ENCODE results near the gene DRC1. TPM values are rescaled to one million over a fixed set of nuclear protein-coding genes. Genes with fewer than 3 reads are reported as not detected.

DRC1 gene
- polyA plus RNA-seq, 1 experiment, result 0.05 TPM

- no peak overlapping the region for H3K4me3 ChIP-seq (ENCODE audit: low read depth, low read length)
- TF ChIP-seq, protein P1, sequence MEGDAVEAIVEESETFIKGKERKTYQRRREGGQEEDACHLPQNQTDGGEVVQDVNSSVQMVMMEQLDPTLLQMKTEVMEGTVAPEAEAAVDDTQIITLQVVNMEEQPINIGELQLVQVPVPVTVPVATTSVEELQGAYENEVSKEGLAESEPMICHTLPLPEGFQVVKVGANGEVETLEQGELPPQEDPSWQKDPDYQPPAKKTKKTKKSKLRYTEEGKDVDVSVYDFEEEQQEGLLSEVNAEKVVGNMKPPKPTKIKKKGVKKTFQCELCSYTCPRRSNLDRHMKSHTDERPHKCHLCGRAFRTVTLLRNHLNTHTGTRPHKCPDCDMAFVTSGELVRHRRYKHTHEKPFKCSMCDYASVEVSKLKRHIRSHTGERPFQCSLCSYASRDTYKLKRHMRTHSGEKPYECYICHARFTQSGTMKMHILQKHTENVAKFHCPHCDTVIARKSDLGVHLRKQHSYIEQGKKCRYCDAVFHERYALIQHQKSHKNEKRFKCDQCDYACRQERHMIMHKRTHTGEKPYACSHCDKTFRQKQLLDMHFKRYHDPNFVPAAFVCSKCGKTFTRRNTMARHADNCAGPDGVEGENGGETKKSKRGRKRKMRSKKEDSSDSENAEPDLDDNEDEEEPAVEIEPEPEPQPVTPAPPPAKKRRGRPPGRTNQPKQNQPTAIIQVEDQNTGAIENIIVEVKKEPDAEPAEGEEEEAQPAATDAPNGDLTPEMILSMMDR (IDR thresholded peaks at IDR 0.05; ENCODE audit: insufficient read depth, low read depth, low read length), result no peak
- no peaks in the 10 kb centered on the region for H3K36me3 ChIP-seq (ENCODE audit: control insufficient read depth, insufficient read depth, low read length)
- no peaks in the 10 kb centered on the region for H3K27me3 ChIP-seq (ENCODE audit: control insufficient read depth, insufficient read depth, low read length)
- POLR2A ChIA-PET, result no interaction called here
- DNase-seq (ENCODE audit: low read depth), result no peak
- CTCF ChIA-PET, result interaction anchor here (1.2 kb wide), 1 partner anchor 8 kb away, joined by 4 read pairs; the partner anchor contains the start of gene OTOF
These were observed 68.2 kb downstream of the DRC1 start for GRCh38 chr2:26469955-26470354.

- Histone ChIP-seq H3K4me3 (ENCODE audit: low read depth, low read length) (no peak overlapping the region), H3K27me3 (ENCODE audit: control insufficient read depth, insufficient read depth, low read length) (no peaks in the 10 kb centered on the region), H3K36me3 (ENCODE audit: control insufficient read depth, insufficient read depth, low read length) (no peaks in the 10 kb centered on the region)
- CTCF ChIA-PET, result no interaction called here
- TF ChIP-seq, protein P1 (IDR thresholded peaks at IDR 0.05; ENCODE audit: insufficient read depth, low read depth, low read length), result no peak
- DNase-seq (ENCODE audit: low read depth), result no peak
- POLR2A ChIA-PET, result no interaction called here
These were observed 69.0 kb downstream of the DRC1 start for GRCh38 chr2:26470601-26471260.

DNA sequence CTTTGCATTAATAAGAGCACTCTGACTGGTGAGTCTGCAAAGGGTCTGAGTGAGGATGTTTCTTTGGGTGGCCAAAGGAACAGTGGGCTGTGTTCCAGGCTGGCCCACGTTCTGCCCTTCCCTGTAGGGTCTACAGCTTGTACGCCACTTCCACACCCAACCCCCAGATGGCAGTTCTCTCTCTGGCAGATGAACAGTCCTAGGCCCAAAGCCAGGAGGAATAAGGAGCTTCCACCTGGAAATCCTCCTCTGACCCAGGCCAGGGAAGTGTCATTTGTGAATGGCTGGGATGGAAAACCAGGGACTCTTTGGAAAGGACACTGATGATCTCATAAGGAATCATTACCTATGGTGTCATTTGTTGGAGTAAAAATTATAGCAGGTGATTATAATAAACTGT lies 69.6 kb downstream of the DRC1 start:
- no peak for DNase-seq (ENCODE audit: low read depth)
- no peak overlapping the region for H3K4me3 ChIP-seq (ENCODE audit: low read depth, low read length)
- ChIA-PET CTCF (interaction anchor here (0.6 kb wide), 1 partner anchor 1175 kb away, joined by 4 read pairs; no protein-coding TSS in a partner anchor), POLR2A (no interaction called here)
- H3K36me3 ChIP-seq (ENCODE audit: control insufficient read depth, insufficient read depth, low read length), result no peaks in the 10 kb centered on the region
- no peaks in the 10 kb centered on the region for H3K27me3 ChIP-seq (ENCODE audit: control insufficient read depth, insufficient read depth, low read length)
- TF ChIP-seq, protein P1 (IDR thresholded peaks at IDR 0.05; ENCODE audit: insufficient read depth, low read depth, low read length), result no peak

DNA sequence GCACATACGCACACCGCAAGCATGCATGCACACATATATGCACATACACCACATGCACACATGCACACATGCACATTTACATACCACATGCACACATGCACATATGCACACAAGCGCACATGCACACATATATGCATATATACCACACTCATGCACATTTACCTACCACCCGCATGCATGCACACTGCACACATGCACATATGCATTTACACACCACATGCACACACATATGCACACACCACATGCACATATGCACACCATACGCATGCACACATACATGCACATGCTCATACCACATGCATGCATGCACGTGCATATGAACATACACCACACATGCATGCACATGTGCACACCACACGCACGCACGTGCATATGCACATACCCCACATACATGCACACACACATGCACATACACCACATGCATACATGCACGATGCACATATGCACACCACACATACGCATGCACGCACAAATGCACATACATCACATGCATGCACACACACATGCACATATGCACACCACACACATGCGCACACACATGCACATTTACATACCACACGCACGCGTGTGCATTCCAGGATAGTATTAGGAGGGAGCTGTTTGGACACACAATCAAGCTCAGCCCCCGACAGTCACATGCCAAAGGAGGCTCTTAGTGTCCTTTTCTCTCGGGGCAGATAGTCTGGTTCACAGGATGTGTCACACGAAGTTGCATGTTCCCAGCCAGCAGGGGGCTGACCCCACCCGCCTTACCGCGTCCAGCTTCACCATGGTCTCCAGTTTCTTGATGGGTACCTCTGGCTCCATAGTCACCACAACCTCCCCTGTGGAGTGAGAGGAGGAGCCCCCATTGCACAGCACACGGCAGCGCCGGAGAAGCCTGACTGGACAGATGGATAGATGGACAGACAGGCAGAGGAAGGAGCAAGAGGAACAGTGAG lies 70.3 kb downstream of the DRC1 start:
- TF ChIP-seq, protein P1 (IDR thresholded peaks at IDR 0.05; ENCODE audit: insufficient read depth, low read depth, low read length), result no peak
- no peaks in the 10 kb centered on the region for H3K27me3 ChIP-seq (ENCODE audit: control insufficient read depth, insufficient read depth, low read length)
- DNase-seq (ENCODE audit: low read depth), result no peak
- no peak overlapping the region for H3K4me3 ChIP-seq (ENCODE audit: low read depth, low read length)
- ChIA-PET POLR2A (no interaction called here), CTCF (interaction anchor here (0.6 kb wide), 1 partner anchor 1174 kb away, joined by 4 read pairs; no protein-coding TSS in a partner anchor)
- H3K36me3 ChIP-seq (ENCODE audit: control insufficient read depth, insufficient read depth, low read length), result no peaks in the 10 kb centered on the region
